HG03095 (cell line): Measurements from ENCODE around the gene MYH14.

Experiments
- ATAC-seq: cut with Tn5 transposase; IDR thresholded peaks from one replicate; pipeline ENCODE4 v1.9.1; 2021; ENCODE audit warnings: moderate library complexity; ENCODE audit not compliant: unreplicated experiment

The MYH14 gene

DNA sequence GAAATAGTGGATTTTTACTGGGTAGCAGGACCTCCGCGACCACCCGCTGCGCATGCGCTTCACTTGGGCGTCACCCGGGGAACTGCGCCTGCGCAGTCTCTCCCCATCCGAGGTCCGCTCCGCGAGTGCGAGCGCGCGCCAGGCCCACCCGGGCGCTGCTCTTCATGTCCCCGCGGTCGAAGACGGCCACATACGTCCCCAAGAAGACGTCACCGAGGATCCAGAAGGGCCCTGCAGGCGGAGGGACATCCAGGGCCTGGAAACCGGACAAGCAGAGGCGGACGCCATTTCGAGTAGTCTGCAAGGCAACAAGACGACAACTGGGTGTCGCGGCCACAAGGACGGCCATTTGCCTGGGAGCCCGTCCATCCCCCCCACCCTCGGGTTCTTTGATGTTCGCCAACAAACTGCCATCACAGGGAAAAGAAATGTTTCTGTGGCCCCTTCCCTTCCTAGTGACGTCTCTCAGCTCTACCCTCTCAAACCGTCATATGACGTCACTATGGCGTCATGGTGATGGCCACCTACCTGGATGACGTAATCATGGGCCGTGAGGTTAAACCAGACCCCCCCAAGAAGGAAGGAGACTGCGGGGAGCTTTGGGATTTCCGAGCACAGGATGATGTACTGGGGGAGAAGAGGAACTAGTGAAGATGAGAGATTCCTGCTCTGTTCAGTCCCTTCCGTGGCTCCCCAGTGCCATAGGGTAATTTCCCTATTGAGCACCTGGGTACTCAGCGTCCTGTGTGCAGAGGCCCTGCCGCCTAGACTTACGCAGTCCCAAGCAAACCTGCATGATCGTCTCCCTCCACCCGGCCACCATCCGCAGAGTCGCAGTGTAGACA, 155.3 kb downstream of the MYH14 start:
- no peak for ATAC-seq

DNA sequence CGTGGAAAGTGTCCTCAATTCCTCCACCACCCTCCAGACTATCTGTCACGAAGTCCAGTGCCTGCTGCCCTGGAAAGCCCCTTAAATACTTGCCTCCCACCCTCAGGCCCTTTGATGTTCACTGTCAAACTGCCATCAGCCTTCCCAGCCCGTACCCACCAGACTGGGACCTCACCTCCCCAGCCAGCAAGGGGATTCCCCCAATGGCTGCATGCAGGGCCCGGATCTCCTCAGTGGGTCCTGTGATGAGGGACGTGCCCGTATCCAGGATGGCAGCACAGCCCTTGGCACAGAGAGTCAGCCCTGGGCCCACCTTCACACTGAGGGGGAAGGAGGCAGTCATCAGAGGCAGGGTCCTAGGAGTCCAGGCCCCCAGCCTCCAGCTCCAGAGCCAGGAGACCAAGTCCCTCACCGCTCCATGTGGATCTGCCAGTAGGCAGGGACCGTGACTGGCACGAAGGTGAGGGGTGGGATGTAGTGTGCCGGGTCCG, 156.0 kb downstream of the MYH14 start:
- no peak for ATAC-seq
